Stomach (tissue), 4 donors: ENCODE measurements around the gene TXNL4A.

Source experiments
- POLR2A ChIP-seq, 4 donors: fragments of 450-650 bp; IDR thresholded peaks; one replicate each; pipeline ENCODE4 v1.6.1; 2016; ENCODE audit warnings: antibody characterized with exemption in 4 of 4, control low read depth in 2 of 4, mild to moderate bottlenecking in 1 of 4, moderate library complexity in 1 of 4
- POLR2AphosphoS5 ChIP-seq, 3 donors: sonication (generic); formaldehyde crosslinking; IDR thresholded peaks; one replicate each; pipeline ENCODE4 v1.6.1; 2016; ENCODE audit warnings: antibody characterized with exemption in 3 of 3
- TF ChIP-seq, protein P1 (sequence below), 7 experiments: fragments of 450-650 bp in 4 of 7; fragments of 200-600 bp in 3 of 7; sonication (generic) in 3 of 7; IDR thresholded peaks; one replicate each; pipeline ENCODE4 v1.5.1; 2016 to 2019; ENCODE audit warnings: antibody characterized with exemption in 7 of 7, control low read depth in 2 of 7, mild to moderate bottlenecking in 1 of 7

DNA sequence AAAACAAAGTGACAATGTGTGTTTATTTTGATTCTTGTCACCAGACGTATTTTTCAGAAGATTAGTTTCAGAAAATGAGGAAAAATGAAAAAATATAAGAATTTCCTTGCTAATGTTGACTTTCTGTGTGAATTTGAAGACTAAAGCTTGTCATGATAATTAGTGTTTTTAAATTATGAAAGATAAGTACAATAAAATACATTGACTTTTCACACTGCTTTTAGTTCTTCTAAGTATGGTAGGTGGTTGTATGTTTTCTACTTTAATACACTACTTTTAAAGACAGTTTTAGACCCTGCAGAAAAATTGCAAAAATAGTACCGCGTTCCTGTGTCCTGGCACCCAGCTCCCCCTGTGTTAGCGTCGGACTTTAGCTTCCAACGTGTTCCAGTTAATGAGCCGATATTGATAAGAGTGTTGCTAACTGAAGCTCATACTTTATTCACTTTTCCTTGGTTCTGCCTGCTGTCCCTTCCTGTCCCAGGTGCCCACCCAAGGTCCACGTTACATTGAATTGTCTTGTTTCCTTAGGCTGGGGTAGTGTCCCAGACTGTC, 46.6 kb upstream of the TXNL4A start:
- TF ChIP-seq, protein P1, sequence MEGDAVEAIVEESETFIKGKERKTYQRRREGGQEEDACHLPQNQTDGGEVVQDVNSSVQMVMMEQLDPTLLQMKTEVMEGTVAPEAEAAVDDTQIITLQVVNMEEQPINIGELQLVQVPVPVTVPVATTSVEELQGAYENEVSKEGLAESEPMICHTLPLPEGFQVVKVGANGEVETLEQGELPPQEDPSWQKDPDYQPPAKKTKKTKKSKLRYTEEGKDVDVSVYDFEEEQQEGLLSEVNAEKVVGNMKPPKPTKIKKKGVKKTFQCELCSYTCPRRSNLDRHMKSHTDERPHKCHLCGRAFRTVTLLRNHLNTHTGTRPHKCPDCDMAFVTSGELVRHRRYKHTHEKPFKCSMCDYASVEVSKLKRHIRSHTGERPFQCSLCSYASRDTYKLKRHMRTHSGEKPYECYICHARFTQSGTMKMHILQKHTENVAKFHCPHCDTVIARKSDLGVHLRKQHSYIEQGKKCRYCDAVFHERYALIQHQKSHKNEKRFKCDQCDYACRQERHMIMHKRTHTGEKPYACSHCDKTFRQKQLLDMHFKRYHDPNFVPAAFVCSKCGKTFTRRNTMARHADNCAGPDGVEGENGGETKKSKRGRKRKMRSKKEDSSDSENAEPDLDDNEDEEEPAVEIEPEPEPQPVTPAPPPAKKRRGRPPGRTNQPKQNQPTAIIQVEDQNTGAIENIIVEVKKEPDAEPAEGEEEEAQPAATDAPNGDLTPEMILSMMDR (IDR thresholded peaks at IDR 0.05): no peak
- no peak for TF ChIP-seq POLR2AphosphoS5 (IDR thresholded peaks at IDR 0.05)
- no peak for TF ChIP-seq POLR2A (IDR thresholded peaks at IDR 0.05)
